Naive thymus-derived CD4-positive, alpha-beta T cell (primary cell): ENCODE measurements around the gene EYA4. TPM values are rescaled to one million over a fixed set of nuclear protein-coding genes. Genes with fewer than 3 reads are reported as not detected.

Source experiments
- ATAC-seq: fragments of 150-1000 bp; cut with Tn5 transposase; 2 replicates; pipeline ENCODE4 v1.10.0; 2021; ENCODE audit warnings: mild to moderate bottlenecking, moderate library complexity
- CTCF ChIA-PET: fragments of 350-600 bp; sonication (Branson Sonifier 250); formaldehyde crosslinking; loops from one replicate; lab custom pipeline; 2021; ENCODE audit warnings: antibody characterized with exemption; lab: Charles Lee
- POLR2A ChIA-PET: fragments of 350-600 bp; sonication (Branson Sonifier 250); formaldehyde crosslinking; loops from one replicate; lab custom pipeline; 2021; ENCODE audit warnings: antibody characterized with exemption, inconsistent platforms; lab: Charles Lee
- DNase-seq, 9 donors: peaks; one replicate each; pipeline versions ENCODE4 v3.0.0 to v3.0.0-alpha.2; 2020 to 2022; ENCODE audit warnings: mixed read lengths in 1 of 9
- H3K27ac ChIP-seq: one replicate; pipeline ENCODE4 v1.7.0; 2013; ENCODE audit warnings: mild to moderate bottlenecking, low read depth, low read length, moderate library complexity
- H3K27me3 ChIP-seq, 2 donors: one replicate each; pipeline ENCODE4 v1.7.0; 2013; ENCODE audit warnings: low read length in 2 of 2, mild to moderate bottlenecking in 2 of 2, moderate library complexity in 2 of 2; ENCODE audit not compliant: control insufficient read depth in 2 of 2, insufficient read depth in 2 of 2
- H3K36me3 ChIP-seq, 3 experiments: 1 replicate in 2 of 3; 2 replicates in 1 of 3; pipeline ENCODE4 v1.7.0; 2013; ENCODE audit warnings: low read length in 3 of 3, mild to moderate bottlenecking in 3 of 3, moderate library complexity in 1 of 3; ENCODE audit not compliant: insufficient read depth in 3 of 3, control insufficient read depth in 2 of 3
- H3K4me1 ChIP-seq, 2 donors: one replicate each; pipeline ENCODE4 v1.7.0; 2013; ENCODE audit warnings: low read length in 2 of 2, mild to moderate bottlenecking in 2 of 2, moderate library complexity in 1 of 2; ENCODE audit not compliant: control insufficient read depth in 2 of 2, insufficient read depth in 2 of 2
- H3K4me3 ChIP-seq: 2 replicates; pipeline ENCODE4 v1.7.0; 2013; ENCODE audit warnings: mild to moderate bottlenecking, low read length
- H3K9me3 ChIP-seq, 3 experiments: 1 replicate in 2 of 3; 2 replicates in 1 of 3; pipeline ENCODE4 v1.7.0; 2013; ENCODE audit warnings: low read length in 3 of 3; ENCODE audit not compliant: control insufficient read depth in 2 of 3
- H3K27ac Mint-ChIP-seq, 9 donors: one replicate each; pipeline ENCODE4 v1.8.0; 2020 to 2022; ENCODE audit warnings: mixed read lengths in 9 of 9, mild to moderate bottlenecking in 8 of 9, moderate library complexity in 5 of 9, inconsistent platforms in 2 of 9
- H3K27me3 Mint-ChIP-seq, 5 donors: one replicate each; pipeline ENCODE4 v1.8.0; 2021 to 2022; ENCODE audit warnings: mixed read lengths in 5 of 5, mild to moderate bottlenecking in 1 of 5
- H3K36me3 Mint-ChIP-seq, 5 donors: one replicate each; pipeline ENCODE4 v1.8.0; 2020 to 2022; ENCODE audit warnings: mixed read lengths in 5 of 5, mild to moderate bottlenecking in 3 of 5, inconsistent platforms in 1 of 5
- H3K4me1 Mint-ChIP-seq, 7 donors: one replicate each; pipeline ENCODE4 v1.8.0; 2020 to 2022; ENCODE audit warnings: mixed read lengths in 7 of 7, mild to moderate bottlenecking in 3 of 7, inconsistent platforms in 1 of 7
- H3K4me3 Mint-ChIP-seq, 10 donors: one replicate each; pipeline ENCODE4 v1.8.0; 2020 to 2022; ENCODE audit warnings: mild to moderate bottlenecking in 10 of 10, mixed read lengths in 10 of 10, moderate library complexity in 6 of 10, inconsistent platforms in 2 of 10
- H3K9me3 Mint-ChIP-seq, 11 donors: one replicate each; pipeline ENCODE4 v1.8.0; 2020 to 2022; ENCODE audit warnings: mixed read lengths in 11 of 11, mild to moderate bottlenecking in 4 of 11, inconsistent platforms in 1 of 11, moderate library complexity in 1 of 11
- intact Hi-C, 2 donors: fragments of 100-400 bp; cut with micrococcal nuclease; formaldehyde crosslinking; loops; one replicate each; pipeline ENCODE4 v1.15.1; 2023
- polyA plus RNA-seq, 2 donors: library from polyadenylated mRNA; unstranded; fragments of 300-500 nt; fragmentation: Illumina TruSeq; gene quantifications; one replicate each; pipeline ENCODE4 v1.2.3, GENCODE V29; 2021
- total RNA-seq, 6 experiments: library from RNA in 5 of 6; stranded (reverse) in 5 of 6; gene quantifications; 1 replicate in 5 of 6; 2 replicates in 1 of 6; pipeline ENCODE4 v1.2.3 and lab custom pipeline; 2021 to 2026

EYA4 gene
- total and polyA plus RNA-seq, 7 experiments from 2014 or later = not detected

DNA sequence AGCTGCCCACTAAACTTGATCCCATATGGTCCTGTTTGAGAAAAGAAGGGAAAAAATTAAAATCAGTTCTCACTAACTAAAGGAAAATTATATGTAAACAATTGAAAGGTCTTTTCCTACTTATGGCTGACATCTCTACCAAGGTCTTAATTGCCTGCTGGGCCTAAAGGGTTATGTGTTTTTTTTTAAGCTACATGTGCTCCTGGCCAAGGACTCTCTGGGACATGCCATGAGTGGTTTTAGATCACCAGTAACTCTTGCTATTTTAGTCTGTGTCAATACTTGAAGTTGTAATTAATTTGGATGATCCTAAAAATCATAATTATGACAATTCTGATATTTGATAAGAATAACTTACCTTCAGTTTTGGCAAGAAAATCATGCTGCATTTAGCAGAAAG is 35.9 kb upstream of the EYA4 start:
- H3K27ac Mint-ChIP-seq = no peak overlapping the region

DNA sequence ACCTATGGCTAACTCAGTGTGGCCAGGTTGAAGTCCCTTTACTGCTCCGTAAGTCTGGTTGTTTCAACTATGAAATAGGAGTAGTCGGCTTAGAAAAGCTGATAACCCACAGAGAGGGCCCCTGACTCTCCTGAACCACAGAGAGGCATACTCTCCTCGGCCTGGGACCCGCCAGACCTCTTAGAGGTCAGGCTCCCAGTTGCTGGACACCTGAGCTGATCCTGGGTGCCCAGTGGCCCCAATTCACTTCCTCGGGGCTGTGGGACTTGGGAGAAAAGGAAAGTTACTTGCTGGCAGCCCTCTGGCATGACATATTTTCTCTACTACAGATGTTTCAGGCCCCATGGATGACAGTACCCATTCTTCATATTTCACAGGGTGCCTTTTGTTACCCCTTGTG is 34.2 kb upstream of the EYA4 start:
- peaks cover 0 to 3% (median 0%) of the 10 kb centered on the region in 5 donors for H3K27me3 Mint-ChIP-seq
- POLR2A ChIA-PET = no interaction called here

More for the DNA sequence above, 35.9 kb upstream of the EYA4 start:
- Mint-ChIP-seq H3K36me3 (no peaks in the 10 kb centered on the region), H3K27me3 (no peaks in the 10 kb centered on the region), H3K9me3 (peaks cover 0 to 13% (median 0%) of the 10 kb centered on the region in 11 donors), H3K4me1 (no peaks in the 10 kb centered on the region), H3K4me3 (no peak overlapping the region)
- ATAC-seq = no peak
- Histone ChIP-seq H3K36me3 (no peaks in the 10 kb centered on the region), H3K9me3 (no peaks in the 10 kb centered on the region), H3K4me1 (no peaks in the 10 kb centered on the region), H3K4me3 (no peak overlapping the region), H3K27ac (no peak overlapping the region), H3K27me3 (no peaks in the 10 kb centered on the region)
- DNase-seq = no peak
- intact Hi-C loops = no loop called here
- CTCF ChIA-PET = no interaction called here
- POLR2A ChIA-PET = no interaction called here

DNA sequence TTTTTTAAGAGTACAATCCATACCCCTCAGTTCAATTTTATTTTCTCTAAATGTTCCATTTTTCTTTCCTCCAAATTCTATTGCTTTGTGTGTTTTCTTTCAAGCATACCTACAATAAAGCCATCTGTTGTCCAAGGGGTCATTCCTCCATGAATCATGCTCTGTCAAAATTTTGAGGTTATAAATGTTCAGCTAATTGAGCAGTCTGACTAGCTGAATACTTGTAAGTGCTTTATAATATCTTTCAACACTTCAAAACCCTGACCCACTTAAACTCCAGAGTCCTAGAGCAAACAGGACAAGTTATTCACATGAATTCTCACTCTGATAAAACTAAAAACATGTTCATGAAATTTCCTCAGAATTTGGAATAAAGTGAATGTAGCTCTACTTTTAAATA is 33.4 kb upstream of the EYA4 start:
- Histone ChIP-seq H3K27ac (no peak overlapping the region), H3K4me1 (no peaks in the 10 kb centered on the region), H3K36me3 (no peaks in the 10 kb centered on the region), H3K4me3 (no peak overlapping the region), H3K9me3 (no peaks in the 10 kb centered on the region), H3K27me3 (no peaks in the 10 kb centered on the region)
- H3K36me3 Mint-ChIP-seq = no peaks in the 10 kb centered on the region
- H3K4me3 Mint-ChIP-seq = no peak overlapping the region
- H3K4me1 Mint-ChIP-seq = no peaks in the 10 kb centered on the region
- intact Hi-C loops = no loop called here
- ATAC-seq = no peak
- ChIA-PET POLR2A (no interaction called here), CTCF (no interaction called here)
- H3K27ac Mint-ChIP-seq = no peak overlapping the region
- peaks cover 0 to 3% (median 0%) of the 10 kb centered on the region in 5 donors for H3K27me3 Mint-ChIP-seq
- no peak for DNase-seq
- H3K9me3 Mint-ChIP-seq = peaks cover 0 to 13% (median 2%) of the 10 kb centered on the region in 11 donors

More for the DNA sequence above, 34.2 kb upstream of the EYA4 start:
- intact Hi-C loops = no loop called here
- no peaks in the 10 kb centered on the region for H3K4me1 Mint-ChIP-seq
- Histone ChIP-seq H3K9me3 (no peaks in the 10 kb centered on the region), H3K4me3 (no peak overlapping the region), H3K36me3 (no peaks in the 10 kb centered on the region), H3K27ac (no peak overlapping the region), H3K4me1 (no peaks in the 10 kb centered on the region), H3K27me3 (no peaks in the 10 kb centered on the region)
- ATAC-seq = no peak
- no peak overlapping the region for H3K27ac Mint-ChIP-seq
- no peak overlapping the region for H3K4me3 Mint-ChIP-seq
- no peaks in the 10 kb centered on the region for H3K36me3 Mint-ChIP-seq
- peaks cover 0 to 13% (median 2%) of the 10 kb centered on the region in 11 donors for H3K9me3 Mint-ChIP-seq
- DNase-seq = no peak
- CTCF ChIA-PET = no interaction called here

DNA sequence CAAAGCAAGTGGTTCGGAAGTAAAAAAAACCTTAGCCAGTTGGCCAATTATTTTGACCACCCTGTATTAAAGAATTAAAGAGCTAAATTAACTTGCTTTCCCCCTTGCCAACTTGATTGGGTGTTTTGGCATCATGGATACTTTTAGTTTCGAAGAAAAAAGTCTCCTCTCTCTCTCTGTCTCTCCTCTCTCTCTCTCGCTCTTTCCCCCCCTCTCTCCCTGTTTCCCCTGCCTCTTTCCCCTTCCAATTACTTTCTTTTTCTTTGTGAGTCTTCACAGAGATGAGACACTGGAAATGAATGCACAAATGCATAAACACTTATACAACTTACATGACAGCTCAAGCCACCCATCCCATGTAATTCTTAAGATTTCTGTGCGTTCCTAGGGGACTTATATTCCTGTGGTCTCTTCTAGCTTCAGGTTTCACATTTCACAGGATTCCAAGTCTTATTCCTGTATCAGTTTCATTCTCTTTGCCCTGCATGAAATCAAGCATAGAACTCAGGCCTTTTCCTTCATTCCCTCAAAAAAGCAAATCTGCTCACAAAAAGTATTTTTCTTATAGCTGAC is 32.9 kb upstream of the EYA4 start:
- no peak for DNase-seq
- peaks cover 0 to 13% (median 2%) of the 10 kb centered on the region in 11 donors for H3K9me3 Mint-ChIP-seq
- Histone ChIP-seq H3K27ac (no peak overlapping the region), H3K36me3 (no peaks in the 10 kb centered on the region), H3K4me1 (no peaks in the 10 kb centered on the region), H3K9me3 (no peaks in the 10 kb centered on the region), H3K27me3 (no peaks in the 10 kb centered on the region), H3K4me3 (no peak overlapping the region)
- H3K27ac Mint-ChIP-seq = no peak overlapping the region
- no peak for ATAC-seq
- H3K36me3 Mint-ChIP-seq = no peaks in the 10 kb centered on the region
- ChIA-PET POLR2A (no interaction called here), CTCF (no interaction called here)
- H3K27me3 Mint-ChIP-seq = peaks cover 0 to 3% (median 0%) of the 10 kb centered on the region in 5 donors
- intact Hi-C loops = no loop called here
- H3K4me3 Mint-ChIP-seq = no peak overlapping the region
- no peaks in the 10 kb centered on the region for H3K4me1 Mint-ChIP-seq

DNA sequence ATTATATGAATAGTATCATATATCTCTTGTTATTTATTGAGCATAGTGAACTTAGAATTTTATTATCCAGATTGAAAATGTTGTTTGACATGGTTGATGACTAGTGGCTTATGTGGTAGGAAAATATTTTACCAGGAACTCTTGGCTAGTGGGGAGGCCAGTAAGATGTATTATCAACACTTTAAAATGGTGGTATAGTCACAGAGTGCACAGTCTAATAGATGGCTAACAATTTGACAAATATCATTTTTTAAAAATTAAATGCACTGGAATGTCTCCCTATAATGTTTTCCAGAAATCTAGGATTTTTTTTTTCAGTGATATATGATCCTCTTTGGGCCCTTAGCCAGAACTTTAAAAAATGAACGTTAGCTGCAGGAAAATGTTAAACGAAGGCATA is 26.9 kb upstream of the EYA4 start:
- H3K27me3 Mint-ChIP-seq = peaks cover 0 to 3% (median 0%) of the 10 kb centered on the region in 5 donors
- H3K4me1 Mint-ChIP-seq = no peaks in the 10 kb centered on the region
- H3K4me3 ChIP-seq = no peak overlapping the region
- no peak overlapping the region for H3K4me3 Mint-ChIP-seq
- H3K9me3 Mint-ChIP-seq = peaks cover 0 to 15% (median 3%) of the 10 kb centered on the region in 11 donors
- ChIA-PET POLR2A (no interaction called here), CTCF (no interaction called here)
- no peaks in the 10 kb centered on the region for H3K36me3 ChIP-seq
- H3K27ac Mint-ChIP-seq = no peak overlapping the region
- intact Hi-C loops = no loop called here
- H3K36me3 Mint-ChIP-seq = no peaks in the 10 kb centered on the region
- DNase-seq (no peak), ATAC-seq (no peak)
- no peaks in the 10 kb centered on the region for H3K4me1 ChIP-seq
- H3K27ac ChIP-seq = no peak overlapping the region
- no peaks in the 10 kb centered on the region for H3K9me3 ChIP-seq
- H3K27me3 ChIP-seq = no peaks in the 10 kb centered on the region

DNA sequence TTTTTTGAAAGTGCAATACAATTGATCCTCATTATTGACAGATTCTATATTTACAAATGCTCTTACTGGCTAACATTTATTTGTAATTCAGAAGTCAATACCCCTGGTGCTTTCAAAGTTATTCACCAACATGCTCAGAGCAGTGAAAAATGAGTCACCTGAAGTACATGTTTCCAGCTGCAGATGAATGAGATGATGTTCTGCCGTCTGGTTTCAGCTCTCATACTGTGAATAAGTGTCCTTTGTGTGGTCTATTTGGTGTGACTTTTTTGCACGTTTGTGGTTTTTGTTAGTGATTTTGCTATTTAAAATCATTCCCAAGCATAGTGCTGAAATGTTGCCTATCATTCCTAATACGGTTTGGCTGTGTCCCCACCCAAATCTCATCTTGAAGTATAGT is 22.3 kb upstream of the EYA4 start:
- H3K27me3 ChIP-seq = no peaks in the 10 kb centered on the region
- no peak for DNase-seq
- no peak for ATAC-seq
- no peaks in the 10 kb centered on the region for H3K36me3 ChIP-seq
- Mint-ChIP-seq H3K9me3 (peaks cover 0 to 9% (median 2%) of the 10 kb centered on the region in 11 donors), H3K36me3 (no peaks in the 10 kb centered on the region), H3K27ac (no peak overlapping the region), H3K4me3 (no peak overlapping the region), H3K4me1 (no peaks in the 10 kb centered on the region), H3K27me3 (peaks cover 0 to 9% (median 0%) of the 10 kb centered on the region in 5 donors)
- intact Hi-C loops = no loop called here
- no peaks in the 10 kb centered on the region for H3K9me3 ChIP-seq
- H3K27ac ChIP-seq = no peak overlapping the region
- H3K4me1 ChIP-seq = no peaks in the 10 kb centered on the region
- CTCF ChIA-PET = no interaction called here
- POLR2A ChIA-PET = no interaction called here
- H3K4me3 ChIP-seq = no peak overlapping the region

DNA sequence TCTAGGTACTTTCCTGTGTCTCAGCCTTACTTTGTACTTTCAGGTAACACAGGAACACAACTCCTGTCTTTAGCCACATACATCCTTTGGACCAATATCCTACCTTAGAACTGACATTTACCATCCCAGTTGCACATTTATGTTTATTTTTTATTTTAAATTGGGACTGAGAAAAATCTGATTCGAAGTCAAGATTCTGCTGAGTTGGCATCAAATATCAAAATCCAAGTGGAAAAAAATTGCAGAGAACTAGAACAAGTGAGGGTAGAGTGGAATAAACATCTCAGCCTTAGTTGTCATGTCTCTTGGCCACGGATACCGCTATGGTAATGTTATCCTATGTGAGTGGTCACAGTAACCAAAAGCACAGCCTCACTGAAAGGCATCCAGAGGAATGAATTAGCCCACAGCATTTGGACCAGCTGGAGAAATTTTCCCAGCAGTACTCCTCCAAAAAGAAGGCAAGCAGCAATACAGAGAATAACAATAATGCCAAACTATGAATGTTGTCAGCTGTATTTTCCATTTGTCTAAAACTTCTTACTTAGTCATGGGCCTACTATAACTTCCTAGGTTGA is 17.6 kb upstream of the EYA4 start:
- Mint-ChIP-seq H3K36me3 (no peaks in the 10 kb centered on the region), H3K4me1 (no peaks in the 10 kb centered on the region), H3K9me3 (peaks cover 0 to 5% (median 0%) of the 10 kb centered on the region in 11 donors), H3K27me3 (peaks cover 0 to 13% (median 0%) of the 10 kb centered on the region in 5 donors), H3K4me3 (no peak overlapping the region), H3K27ac (no peak overlapping the region)
- Histone ChIP-seq H3K9me3 (no peaks in the 10 kb centered on the region), H3K4me3 (no peak overlapping the region), H3K36me3 (no peaks in the 10 kb centered on the region), H3K27me3 (no peaks in the 10 kb centered on the region), H3K4me1 (no peaks in the 10 kb centered on the region), H3K27ac (no peak overlapping the region)
- intact Hi-C loops = no loop called here
- ATAC-seq (no peak), DNase-seq (no peak)
- POLR2A ChIA-PET = no interaction called here
- CTCF ChIA-PET = no interaction called here
